HFFc6 (cell line): ENCODE data around the gene SPAG9. TPM values are rescaled to one million over a fixed set of nuclear protein-coding genes. Genes with fewer than 3 reads are reported as not detected.

ENCODE experiments used
- DNase-seq: peaks from one replicate; pipeline ENCODE4 v3.0.0-alpha.2; 2018
- H3K27ac Mint-ChIP-seq: 2 replicates; pipeline ENCODE4 v1.8.0; 2020; ENCODE audit warnings: mild to moderate bottlenecking, mixed read lengths
- H3K27me3 Mint-ChIP-seq: 2 replicates; pipeline ENCODE4 v1.8.0; 2021; ENCODE audit warnings: mild to moderate bottlenecking, moderate library complexity, mixed read lengths; ENCODE audit not compliant: insufficient read depth
- H3K36me3 Mint-ChIP-seq: 2 replicates; pipeline ENCODE4 v1.8.0; 2021; ENCODE audit warnings: low read depth, mixed read lengths
- H3K4me1 Mint-ChIP-seq: 2 replicates; pipeline ENCODE4 v1.8.0; 2020; ENCODE audit warnings: low read depth, mixed read lengths
- H3K4me3 Mint-ChIP-seq: 2 replicates; pipeline ENCODE4 v1.8.0; 2020; ENCODE audit warnings: mild to moderate bottlenecking, moderate library complexity, mixed read lengths
- H3K9me3 Mint-ChIP-seq: 2 replicates; pipeline ENCODE4 v1.8.0; 2020; ENCODE audit warnings: mild to moderate bottlenecking, mixed read lengths
- CTCF ChIP-seq: fragments of 200-600 bp; sonication (generic); IDR thresholded peaks from 2 replicates; pipeline ENCODE4 v1.5.0; 2021; ENCODE audit warnings: antibody characterized with exemption, mild to moderate bottlenecking
- total RNA-seq, 6 experiments: library from RNA; stranded (reverse); fragmentation: NEBNext Ultra II Directional; extraction: Animal tissue kit (Norgen Biotek cat#: 25700); gene quantifications; 2 replicates in 1 of 6; 3 replicates in 5 of 6; pipeline ENCODE4 v1.2.3, GENCODE V29; 2021

Gene SPAG9
- total RNA-seq, 6 experiments from 2014 or later = 54.3 to 78.1 (median 61.3) TPM

DNA sequence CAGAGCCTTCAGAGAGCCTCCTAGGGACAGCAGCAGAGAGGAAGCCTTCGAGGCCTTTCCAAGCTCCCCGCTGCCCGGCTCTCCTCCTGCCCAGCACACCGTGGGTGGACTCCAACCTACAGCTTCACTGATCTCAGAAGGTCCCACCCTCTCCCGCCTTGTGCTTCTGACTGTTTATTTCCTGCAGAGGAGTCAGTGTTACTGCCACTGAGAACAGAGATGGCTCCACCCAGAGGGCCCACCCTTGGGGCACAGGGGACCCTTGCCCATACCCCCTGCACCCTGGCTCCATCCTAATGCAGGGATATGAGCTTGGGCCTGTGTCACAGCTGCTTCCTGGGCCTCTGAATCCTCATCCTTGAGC is 201.8 kb downstream of the SPAG9 start:
- H3K27ac Mint-ChIP-seq = peak overlapping the region; percentile 94
- H3K27me3 Mint-ChIP-seq = peaks cover 6% of the 10 kb centered on the region
- peaks cover 36% of the 10 kb centered on the region for H3K4me1 Mint-ChIP-seq
- DNase-seq = no peak
- no peaks in the 10 kb centered on the region for H3K9me3 Mint-ChIP-seq
- TF ChIP-seq CTCF = no peak
- H3K4me3 Mint-ChIP-seq = no peak overlapping the region; the same call in 1 of the 2 replicates
- H3K36me3 Mint-ChIP-seq = no peaks in the 10 kb centered on the region

GRCh38 chr17:50918071-50918932 is 202.4 kb downstream of the SPAG9 start:
- Mint-ChIP-seq H3K9me3 (no peaks in the 10 kb centered on the region), H3K36me3 (no peaks in the 10 kb centered on the region), H3K4me1 (peaks cover 30% of the 10 kb centered on the region), H3K27me3 (peaks cover 6% of the 10 kb centered on the region), H3K4me3 (no peak overlapping the region), H3K27ac (peak overlapping the region; percentile 51; the same call in 1 of the 2 replicates)
- TF ChIP-seq CTCF = no peak
- no peak for DNase-seq

- peaks cover 22% of the 10 kb centered on the region for H3K4me1 Mint-ChIP-seq
Observed at GRCh38 chr17:50917418-50917743, 203.3 kb downstream of the SPAG9 start.

DNA sequence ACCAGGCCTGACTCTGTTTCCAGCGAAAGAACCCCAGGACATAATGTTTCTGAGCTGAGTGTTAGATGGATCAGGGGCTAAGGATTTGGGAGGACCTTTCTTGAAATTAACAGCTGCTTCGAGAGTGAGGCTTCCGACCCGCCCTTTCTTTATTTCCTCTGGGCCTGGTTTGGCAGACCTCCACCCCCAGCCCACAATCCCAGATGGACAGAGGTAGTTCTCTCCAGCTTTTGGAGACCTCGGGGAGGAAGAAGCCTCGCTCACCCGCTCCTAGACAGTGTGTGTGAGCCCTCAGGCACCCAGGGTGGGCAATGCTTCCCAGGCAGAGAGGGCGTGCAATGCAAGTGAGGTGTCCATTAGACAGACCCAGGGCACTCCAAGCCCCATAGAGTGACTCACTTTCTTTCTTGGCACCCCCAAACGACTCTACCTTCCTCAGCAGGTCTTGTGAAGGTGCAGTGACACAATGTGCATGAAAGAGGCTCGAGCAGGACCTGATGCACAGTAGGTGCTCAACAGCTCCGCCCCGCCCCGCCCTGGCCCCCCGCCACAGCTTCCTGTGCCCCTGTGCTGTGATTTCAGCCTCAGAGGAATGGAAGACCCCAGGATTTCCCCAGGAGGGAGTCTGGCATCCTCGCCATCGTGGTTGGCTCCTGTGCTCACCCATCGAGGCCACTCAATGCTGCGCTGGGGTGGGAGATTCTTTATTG is 203.8 kb downstream of the SPAG9 start:
- Mint-ChIP-seq H3K36me3 (no peaks in the 10 kb centered on the region), H3K9me3 (no peaks in the 10 kb centered on the region), H3K27me3 (peaks cover 6% of the 10 kb centered on the region), H3K4me1 (peaks cover 17% of the 10 kb centered on the region), H3K4me3 (no peak overlapping the region), H3K27ac (no peak overlapping the region)
- DNase-seq = no peak
- no peak for TF ChIP-seq CTCF

More at GRCh38 chr17:50917418-50917743, 203.3 kb downstream of the SPAG9 start:
- no peak for TF ChIP-seq CTCF
- no peaks in the 10 kb centered on the region for H3K9me3 Mint-ChIP-seq
- peaks cover 6% of the 10 kb centered on the region for H3K27me3 Mint-ChIP-seq
- H3K36me3 Mint-ChIP-seq = no peaks in the 10 kb centered on the region
- H3K4me3 Mint-ChIP-seq = no peak overlapping the region
- no peak for DNase-seq
- H3K27ac Mint-ChIP-seq = no peak overlapping the region

DNA sequence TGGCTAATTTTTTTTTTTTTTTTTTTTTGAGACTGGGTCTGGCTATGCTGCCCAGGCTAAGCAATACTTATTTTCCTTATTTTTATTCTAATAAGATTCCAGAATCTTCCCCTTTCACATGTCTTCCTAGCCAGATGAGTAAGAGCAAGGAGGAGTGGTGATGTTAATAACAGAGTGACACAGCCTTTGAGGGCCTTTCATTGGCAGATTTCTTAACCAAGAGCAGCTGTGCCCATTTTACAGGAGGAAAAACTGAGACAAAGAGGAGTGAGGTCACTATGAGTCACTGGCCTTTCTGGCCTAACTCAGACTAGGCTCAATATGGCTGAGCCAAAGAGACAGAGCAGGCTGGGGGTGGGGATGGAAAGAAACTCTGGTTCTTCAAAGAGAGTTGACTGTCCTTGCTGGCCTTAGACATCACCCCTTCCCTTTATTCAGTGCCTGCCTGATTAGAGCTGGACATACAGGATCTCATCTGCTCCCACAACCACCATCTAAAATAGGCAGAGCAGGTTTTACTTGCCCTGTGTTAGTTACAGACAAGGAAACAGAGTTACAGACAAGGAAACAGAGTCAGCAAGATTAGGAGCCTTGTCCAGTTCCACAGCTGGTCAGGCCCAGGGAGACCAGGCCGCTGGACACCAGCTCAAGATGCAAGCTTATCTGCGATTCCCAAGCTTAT is 204.5 kb downstream of the SPAG9 start:
- H3K36me3 Mint-ChIP-seq = no peaks in the 10 kb centered on the region
- no peaks in the 10 kb centered on the region for H3K9me3 Mint-ChIP-seq
- peaks cover 15% of the 10 kb centered on the region for H3K4me1 Mint-ChIP-seq
- no peak overlapping the region for H3K27ac Mint-ChIP-seq
- no peak overlapping the region for H3K4me3 Mint-ChIP-seq
- H3K27me3 Mint-ChIP-seq = peaks cover 2% of the 10 kb centered on the region
- no peak for TF ChIP-seq CTCF
- DNase-seq = no peak
